GM21576 (cell line): ENCODE measurements around the gene MYOCOS.
"Not testable (repeated sequence)": the region's sequence is repeated elsewhere in the genome, so short reads cannot be mapped to it uniquely, and the experiment has no call there.

Experiments used
- ATAC-seq: cut with Tn5 transposase; IDR thresholded peaks from one replicate; pipeline ENCODE4 v1.9.1; 2021; ENCODE audit warnings: mild to moderate bottlenecking, moderate library complexity; ENCODE audit not compliant: unreplicated experiment

Gene MYOCOS

GRCh38 chr1:171656206-171656605 lies 34.2 kb downstream of the MYOCOS start:
- not testable (repeated sequence) for ATAC-seq

DNA sequence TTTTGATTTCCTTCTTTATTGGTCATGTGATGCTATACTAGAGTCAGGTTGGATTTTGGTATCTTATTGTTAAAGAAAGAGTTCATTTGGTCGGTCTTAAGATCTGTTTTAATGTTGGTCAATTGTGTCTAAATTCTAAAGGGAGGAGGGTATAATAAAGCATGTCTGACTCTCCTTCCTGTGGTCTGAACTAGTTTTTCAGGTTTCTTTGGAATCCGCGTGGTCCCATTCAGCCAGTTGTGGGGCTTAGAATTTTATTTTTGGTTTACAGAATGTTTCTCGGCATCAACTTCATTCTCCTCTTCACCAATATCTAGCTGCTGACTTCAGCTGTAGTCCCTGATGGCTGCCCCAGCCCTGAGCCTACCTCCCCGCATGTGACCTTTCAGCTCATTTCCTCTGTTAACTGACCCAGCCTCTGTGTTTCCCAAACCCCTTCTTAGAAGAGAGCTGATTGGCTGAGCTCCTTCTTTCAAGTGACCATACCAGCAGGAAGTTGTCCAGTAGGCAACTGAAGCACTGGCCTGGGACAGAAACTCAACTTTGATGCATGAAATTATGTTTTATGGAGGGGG lies 39.1 kb downstream of the MYOCOS start:
- ATAC-seq = no peak

- ATAC-seq = no peak
Measured at GRCh38 chr1:171663036-171663853, 41.2 kb downstream of the MYOCOS start.

DNA sequence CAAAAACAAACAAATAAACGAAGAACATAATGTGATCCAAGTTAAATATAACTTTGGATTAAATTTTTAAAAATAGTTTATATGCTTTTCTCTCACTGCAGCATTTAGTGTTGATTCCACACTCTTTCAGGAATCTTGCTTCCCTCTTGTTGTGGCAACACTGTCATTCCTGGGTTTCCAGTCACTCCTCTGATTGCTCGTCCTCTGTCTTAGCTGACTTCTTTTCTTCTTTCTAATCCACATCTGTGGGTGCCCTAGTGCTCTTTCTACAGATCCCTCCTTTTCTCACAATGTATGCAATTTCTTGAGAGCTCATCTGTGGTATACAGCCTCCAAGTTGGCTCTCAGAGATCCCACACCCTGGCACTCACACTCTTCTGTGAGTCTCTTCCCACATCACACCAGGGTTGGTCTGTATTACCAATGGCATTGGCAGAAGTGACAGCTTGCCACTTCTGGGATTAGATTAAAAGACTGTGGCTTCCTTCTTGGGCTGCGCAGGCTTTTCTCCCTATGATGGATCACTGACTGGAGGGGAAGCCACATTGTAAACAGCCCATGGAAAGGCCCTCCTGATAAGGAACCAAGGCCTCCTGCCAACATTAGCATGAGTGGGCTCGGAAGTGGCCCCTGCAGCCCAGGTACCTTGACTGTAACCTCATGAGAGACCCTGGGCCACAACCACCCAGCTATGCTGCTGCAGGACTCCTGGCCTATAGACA lies 42.0 kb downstream of the MYOCOS start:
- no peak for ATAC-seq

DNA sequence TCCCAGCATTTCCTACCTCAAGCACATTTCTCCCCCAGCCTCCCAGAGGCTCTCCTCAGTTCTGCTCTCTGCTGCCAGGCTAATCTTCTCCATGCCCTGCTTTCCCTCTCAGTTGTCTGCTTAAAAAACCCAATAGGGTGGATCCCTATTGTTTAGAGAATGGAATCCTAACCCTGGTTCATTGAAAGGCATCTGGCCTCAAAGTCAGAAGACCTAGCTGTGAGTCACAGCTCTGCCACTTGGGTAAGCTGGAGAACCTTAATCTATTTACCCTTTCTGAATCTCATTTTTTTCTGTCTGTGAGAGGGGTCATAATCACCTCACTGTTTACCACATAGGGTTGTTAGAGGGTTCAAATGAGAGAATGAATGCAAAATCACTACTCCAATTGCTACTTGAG lies 42.9 kb downstream of the MYOCOS start:
- ATAC-seq = no peak

DNA sequence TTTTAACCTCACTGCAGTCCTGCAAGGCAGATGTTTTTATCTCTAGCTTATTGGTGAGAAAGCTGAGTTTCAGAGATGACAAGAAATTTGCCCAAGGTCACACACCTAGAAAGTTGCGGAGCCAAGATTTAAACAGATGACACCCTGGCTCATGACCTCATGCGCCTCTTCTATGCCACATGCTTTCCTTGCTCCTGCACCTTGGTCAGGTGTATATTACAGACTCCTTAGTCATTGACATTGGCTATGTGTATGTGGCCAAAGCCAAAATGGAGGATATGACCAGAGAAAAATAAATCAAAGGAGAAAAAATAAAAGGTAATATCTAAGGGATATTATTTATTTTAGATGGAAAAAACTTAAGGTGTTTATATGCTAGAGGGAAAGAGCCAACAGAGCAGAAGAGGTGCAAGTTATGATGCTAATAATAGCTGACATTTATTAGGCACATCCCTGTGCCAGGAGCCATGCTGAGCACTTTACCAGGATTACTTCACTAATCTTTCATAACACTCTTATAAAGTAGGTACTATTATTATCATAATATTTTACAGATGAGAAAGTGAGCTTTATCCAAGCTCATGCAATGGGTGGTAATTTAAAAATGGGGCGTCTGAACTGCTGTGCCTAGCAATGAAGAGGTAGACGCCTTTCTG lies 44.2 kb downstream of the MYOCOS start:
- no peak for ATAC-seq

GRCh38 chr1:171668372-171668771 lies 46.3 kb downstream of the MYOCOS start:
- no peak for ATAC-seq

DNA sequence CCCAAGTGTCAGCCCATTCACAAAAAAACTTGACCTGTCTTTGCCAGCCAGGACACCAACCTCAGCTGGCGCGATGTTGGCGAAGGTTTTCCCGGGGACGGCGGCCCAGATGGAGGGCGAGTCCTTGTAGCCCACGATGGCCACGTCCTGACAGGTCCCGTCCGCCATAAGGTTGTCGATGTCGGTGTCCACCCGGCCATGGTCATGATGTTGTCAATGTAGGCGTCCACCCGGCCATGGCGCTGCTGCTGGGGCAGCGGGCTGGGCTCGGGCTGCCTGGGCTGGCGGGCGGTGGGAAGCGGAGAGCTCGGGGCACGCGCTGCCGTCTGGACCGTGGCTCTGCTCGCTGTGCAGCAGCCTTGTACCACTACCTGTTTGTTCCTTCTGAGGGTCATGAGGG lies 48.7 kb downstream of the MYOCOS start:
- no peak for ATAC-seq

DNA sequence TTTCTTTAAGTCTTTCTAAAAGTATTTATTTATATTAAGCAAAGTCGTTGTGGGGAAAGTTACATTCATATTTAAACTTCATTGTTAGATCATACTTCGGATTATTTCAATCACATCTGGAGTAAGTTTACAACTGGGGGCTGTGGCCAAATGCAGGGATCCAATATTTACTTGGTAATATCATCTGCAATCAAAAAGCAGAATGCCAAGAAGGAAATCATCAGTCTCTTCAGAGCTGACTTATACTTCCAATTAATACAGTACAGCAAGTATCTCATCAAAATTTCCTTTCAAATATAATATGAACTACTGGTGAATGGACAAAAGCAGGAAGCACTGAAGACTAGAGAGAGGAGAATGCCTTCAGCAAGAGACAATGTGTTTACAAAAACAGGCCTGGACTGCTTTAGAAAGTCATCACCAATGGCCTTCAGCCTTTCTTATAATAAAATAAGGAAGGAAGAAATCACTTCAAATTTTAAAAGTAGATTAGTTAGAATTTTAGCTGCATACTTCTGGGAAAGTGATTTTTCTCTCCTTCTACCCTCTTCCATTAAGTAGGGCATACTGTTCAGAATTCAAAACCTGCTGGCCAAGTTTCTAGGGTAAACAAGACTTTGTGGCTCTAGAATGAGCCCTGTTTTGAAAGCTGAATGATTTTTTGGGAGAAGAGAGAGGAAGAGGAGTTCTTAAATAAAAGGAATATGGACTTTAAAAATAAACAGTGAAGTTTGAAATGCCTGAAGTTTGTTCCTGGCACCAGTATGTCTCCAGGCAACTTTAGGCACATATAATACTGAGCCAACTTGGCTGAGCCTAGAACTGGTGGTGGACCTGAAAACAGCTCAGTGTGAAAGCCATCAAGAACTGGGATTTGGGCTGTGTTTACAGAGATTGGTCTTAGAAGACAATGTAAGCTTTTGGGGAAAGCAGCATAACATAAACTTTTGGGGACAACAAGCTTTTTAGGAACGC lies 52.7 kb downstream of the MYOCOS start:
- no peak for ATAC-seq
